ENCODE measurements around the gene FBXL16.

GRCh38 chr16:750485-750884 is 44.9 kb upstream of the FBXL16 start:
- TF ChIP-seq CTCF (IDR thresholded peaks at IDR 0.05; ENCODE audit: poor library complexity) (no peak), EZH2 (IDR thresholded peaks at IDR 0.05; ENCODE audit: borderline replicate concordance) (no peak)
